ENCODE results near the gene PIGP.

GRCh38 chr21:37045556-37045955 is 27.3 kb downstream of the PIGP start:
- TF ChIP-seq CTCF (IDR thresholded peaks at IDR 0.05; ENCODE audit: insufficient read depth, low read depth, low read length), result no peak
- TF ChIP-seq EZH2 (IDR thresholded peaks at IDR 0.05; ENCODE audit: insufficient read depth, low read length), result no peak
